ENCODE measurements around the gene APBB1.

The APBB1 gene

DNA sequence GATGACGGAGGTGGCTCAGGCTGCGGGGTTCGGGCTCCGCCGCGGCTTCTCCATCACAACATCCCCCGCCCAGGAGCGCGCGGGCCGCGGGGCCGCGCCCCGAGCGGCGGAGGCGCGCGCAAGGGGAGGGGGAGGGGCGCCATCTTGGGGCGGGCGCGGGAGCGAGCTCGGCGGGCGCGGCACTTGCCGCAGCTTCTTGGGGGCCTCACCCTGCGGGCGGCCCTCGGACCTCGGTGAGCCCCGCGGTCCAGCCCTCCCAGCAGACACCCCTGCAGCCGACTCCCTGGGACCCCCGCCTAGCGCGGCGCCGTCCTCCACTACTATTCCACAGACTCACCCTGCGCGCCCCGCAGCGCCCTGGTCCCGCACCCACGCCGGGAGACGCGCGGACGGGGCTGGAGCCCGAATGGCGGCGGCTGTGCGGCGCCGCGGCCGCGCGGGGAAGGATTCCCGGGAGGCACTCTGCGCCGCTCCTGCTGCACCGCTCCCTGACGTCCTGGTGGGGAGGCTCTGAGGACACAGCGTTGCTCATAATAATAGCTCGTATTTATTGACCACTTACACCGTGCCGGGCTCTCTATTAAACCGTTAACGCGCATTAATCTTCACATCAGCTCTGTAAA, at the start of gene APBB1:
APBB1 (minus strand) TSS at position 86 of the 623 bp plus-strand sequence. CDS start 7,747 bp downstream, outside the sequence.
- Mint-ChIP-seq H3K4me3 (no peak within 1 kb of the TSS), H3K27ac (peak within 1 kb of the TSS; percentile 19)

DNA sequence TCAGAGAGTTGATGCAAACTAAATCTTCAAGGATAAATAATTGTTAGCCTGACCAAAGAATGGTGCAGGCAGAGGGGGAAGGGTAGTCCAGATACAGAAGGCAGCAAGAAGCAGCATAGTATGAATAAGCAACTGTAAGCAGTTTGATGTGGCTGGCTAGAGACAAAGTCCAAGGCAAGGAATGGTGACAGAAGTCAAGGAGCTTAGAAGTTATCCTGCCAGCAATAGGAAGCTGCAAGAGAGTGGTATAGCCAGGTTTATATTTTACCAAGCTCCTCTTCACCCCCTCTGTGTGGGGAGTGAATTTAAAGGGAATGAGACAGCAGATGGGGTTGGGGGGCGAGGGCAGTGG, 40.2 kb upstream of the APBB1 start:
- no peaks in the 10 kb centered on the region for H3K9me3 Mint-ChIP-seq
- no peak overlapping the region for H3K4me3 Mint-ChIP-seq
- no peak overlapping the region for H3K27ac Mint-ChIP-seq
- H3K27me3 Mint-ChIP-seq = no peaks in the 10 kb centered on the region
- H3K4me1 Mint-ChIP-seq (ENCODE audit: low read depth) = no peaks in the 10 kb centered on the region
- peaks cover 12% of the 10 kb centered on the region for H3K36me3 Mint-ChIP-seq (ENCODE audit: low read depth)

More for the DNA sequence above, at the start of gene APBB1:
- H3K27me3 Mint-ChIP-seq = peaks cover 14% of the 10 kb centered on the region
- no peaks in the 10 kb centered on the region for H3K36me3 Mint-ChIP-seq (ENCODE audit: low read depth)
- H3K9me3 Mint-ChIP-seq = no peaks in the 10 kb centered on the region
- H3K4me1 Mint-ChIP-seq (ENCODE audit: low read depth) = peaks cover 5% of the 10 kb centered on the region

DNA sequence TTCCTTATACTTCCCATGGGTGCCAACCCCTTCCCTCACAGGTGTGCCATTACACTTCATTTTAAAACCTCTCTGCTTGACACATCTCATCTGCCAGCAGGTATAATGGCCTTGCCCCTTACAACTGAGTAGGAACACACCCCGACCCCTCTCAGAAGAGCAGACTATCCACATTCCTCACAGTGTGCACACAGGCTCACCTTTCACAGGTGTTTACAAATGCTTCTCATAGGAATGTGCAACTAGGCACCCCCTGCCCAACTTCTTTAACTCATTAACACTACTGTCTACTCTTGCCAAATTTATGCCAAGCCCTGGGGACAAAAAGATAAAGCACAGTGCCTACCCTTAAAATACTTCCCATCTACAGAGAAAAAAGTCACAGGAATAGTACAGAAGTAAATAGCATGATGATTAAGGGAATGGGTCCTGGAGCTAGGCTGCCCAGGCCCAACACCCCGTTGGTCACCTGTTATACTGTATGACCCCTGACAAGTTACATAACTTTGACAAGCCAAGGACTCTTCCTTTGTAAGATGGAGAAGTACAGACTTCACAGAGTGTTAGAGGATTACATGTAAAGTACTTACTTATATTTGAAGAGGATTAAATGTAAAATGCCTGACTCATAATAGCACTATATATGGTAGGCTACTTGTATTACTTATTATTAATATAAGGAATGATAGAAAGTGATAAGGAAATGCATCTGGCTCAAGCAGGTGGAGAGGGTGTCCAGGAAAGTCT, 39.6 kb upstream of the APBB1 start:
- H3K27me3 Mint-ChIP-seq = no peaks in the 10 kb centered on the region
- H3K4me3 Mint-ChIP-seq = no peak overlapping the region
- H3K36me3 Mint-ChIP-seq (ENCODE audit: low read depth) = peaks cover 10% of the 10 kb centered on the region
- H3K4me1 Mint-ChIP-seq (ENCODE audit: low read depth) = no peaks in the 10 kb centered on the region
- H3K27ac Mint-ChIP-seq = no peak overlapping the region
- H3K9me3 Mint-ChIP-seq = no peaks in the 10 kb centered on the region

DNA sequence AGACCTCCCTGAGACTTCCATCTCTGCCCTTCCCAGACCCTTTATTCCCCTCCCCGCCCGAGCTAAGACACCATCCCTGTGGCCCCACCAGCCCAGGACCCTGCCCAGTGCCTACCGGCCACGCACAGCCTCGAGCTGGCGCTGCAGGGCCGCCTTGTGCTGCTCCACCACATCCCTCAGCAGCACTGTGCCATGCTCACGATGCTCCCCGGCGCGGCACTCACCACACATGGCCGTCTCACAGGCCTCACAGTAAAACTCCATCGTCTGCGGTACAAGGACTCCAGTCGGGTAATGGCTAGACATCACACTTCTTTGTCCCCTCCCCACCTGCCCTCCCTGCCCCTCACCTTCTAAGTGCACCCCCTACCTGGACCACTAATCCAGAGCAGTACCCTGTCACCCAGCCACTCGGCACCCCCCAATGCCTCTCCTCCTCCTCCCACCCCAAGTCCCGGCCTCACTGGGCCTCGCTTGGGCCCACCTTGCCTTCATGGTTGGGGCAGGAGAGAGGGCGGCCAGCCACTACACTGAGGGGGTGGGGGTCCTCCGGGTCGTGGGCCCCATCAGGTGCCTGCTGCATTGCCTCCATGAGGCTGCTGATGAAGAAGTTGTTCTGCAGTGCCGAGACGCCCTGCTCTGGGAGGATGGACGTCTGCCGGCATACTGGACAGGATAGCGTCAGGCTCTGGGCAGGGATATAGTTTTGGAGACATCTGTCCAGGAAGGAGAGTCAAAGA, 38.9 kb upstream of the APBB1 start:
- Mint-ChIP-seq H3K9me3 (no peaks in the 10 kb centered on the region), H3K36me3 (ENCODE audit: low read depth) (peaks cover 8% of the 10 kb centered on the region), H3K4me1 (ENCODE audit: low read depth) (no peaks in the 10 kb centered on the region), H3K27me3 (no peaks in the 10 kb centered on the region), H3K4me3 (no peak overlapping the region), H3K27ac (no peak overlapping the region)

DNA sequence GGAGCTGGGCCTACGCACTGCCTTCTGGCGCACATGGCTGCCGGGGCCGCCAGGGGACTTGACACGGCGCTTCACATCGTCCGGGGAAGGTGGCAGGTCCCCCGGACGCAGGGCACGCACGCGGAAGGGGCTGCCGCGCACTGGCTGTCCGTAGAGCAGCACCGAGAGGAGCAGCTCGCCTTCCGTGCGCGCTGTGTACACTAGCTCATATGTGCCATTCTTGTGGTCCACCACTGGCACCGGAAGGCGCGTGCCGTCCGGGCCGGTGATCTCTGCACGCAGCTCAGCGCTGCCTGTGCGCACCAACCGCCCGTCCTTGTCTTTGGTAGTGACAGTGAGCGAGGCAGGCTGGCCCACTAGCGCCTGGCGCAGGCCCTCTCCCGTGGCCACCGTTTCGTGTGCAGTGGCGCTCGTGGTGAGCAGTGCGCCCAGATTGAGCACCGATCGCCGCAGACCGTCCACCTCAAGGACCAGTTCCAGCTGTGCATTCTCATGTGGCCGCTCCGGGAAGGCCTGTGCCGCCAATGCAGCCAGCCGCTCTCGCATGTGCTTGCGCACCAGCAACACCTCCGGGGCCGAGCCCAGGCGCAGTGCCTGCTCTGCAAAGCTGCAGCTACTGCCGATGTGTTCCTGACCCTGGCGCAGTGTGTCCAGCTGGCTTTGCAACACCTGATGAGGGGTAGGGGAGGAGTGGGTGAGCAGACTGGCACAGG, 37.6 kb upstream of the APBB1 start:
- no peaks in the 10 kb centered on the region for H3K9me3 Mint-ChIP-seq

DNA sequence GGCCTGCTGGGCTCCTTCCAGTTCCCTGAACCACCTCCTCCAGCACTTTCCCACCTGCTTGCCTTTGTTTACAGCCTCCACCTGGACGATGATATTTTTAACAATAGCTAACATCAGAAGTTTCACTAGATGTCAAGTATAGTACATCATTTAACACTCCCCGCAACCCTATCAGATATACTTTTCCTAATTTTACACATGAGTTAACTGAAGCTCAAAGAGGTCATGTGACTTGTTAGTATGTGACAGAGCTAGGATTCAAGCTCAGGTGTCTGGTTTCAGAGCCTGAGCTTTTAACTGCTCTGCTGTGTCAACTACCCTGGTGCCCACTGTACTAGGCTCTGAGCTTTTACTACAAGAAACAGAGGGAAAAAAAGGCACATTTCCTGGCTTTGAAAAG, 36.2 kb upstream of the APBB1 start:
- no peak overlapping the region for H3K4me3 Mint-ChIP-seq
- peaks cover 8% of the 10 kb centered on the region for H3K36me3 Mint-ChIP-seq (ENCODE audit: low read depth)
- H3K27me3 Mint-ChIP-seq = no peaks in the 10 kb centered on the region
- no peaks in the 10 kb centered on the region for H3K4me1 Mint-ChIP-seq (ENCODE audit: low read depth)
- H3K27ac Mint-ChIP-seq = no peak overlapping the region
- H3K9me3 Mint-ChIP-seq = no peaks in the 10 kb centered on the region

More for the DNA sequence above, 37.6 kb upstream of the APBB1 start:
- no peaks in the 10 kb centered on the region for H3K27me3 Mint-ChIP-seq
- no peak overlapping the region for H3K27ac Mint-ChIP-seq
- no peaks in the 10 kb centered on the region for H3K4me1 Mint-ChIP-seq (ENCODE audit: low read depth)
- no peak overlapping the region for H3K4me3 Mint-ChIP-seq
- peaks cover 8% of the 10 kb centered on the region for H3K36me3 Mint-ChIP-seq (ENCODE audit: low read depth)

DNA sequence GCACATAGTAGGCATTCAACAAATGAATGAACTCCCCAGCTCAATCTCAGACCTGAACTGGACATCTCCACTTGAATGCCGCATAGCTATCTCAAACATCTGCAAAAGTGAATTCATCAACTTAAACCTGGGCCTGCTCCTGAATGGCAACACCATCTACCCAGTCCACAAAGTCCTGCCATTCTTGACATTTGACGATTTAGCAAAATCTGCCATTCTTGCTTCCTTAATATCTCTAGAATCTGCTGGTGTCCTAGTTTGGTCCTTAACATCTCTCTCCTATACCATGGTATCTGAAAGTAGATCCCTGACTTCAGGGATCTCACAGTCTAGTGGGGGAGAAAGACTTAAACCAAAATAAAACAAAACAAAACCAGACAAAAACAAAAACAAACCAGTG, 34.3 kb upstream of the APBB1 start:
- no peaks in the 10 kb centered on the region for H3K9me3 Mint-ChIP-seq
- peaks cover 8% of the 10 kb centered on the region for H3K36me3 Mint-ChIP-seq (ENCODE audit: low read depth)
- no peak overlapping the region for H3K27ac Mint-ChIP-seq
- H3K4me3 Mint-ChIP-seq = no peak overlapping the region
- H3K27me3 Mint-ChIP-seq = no peaks in the 10 kb centered on the region
- no peaks in the 10 kb centered on the region for H3K4me1 Mint-ChIP-seq (ENCODE audit: low read depth)

DNA sequence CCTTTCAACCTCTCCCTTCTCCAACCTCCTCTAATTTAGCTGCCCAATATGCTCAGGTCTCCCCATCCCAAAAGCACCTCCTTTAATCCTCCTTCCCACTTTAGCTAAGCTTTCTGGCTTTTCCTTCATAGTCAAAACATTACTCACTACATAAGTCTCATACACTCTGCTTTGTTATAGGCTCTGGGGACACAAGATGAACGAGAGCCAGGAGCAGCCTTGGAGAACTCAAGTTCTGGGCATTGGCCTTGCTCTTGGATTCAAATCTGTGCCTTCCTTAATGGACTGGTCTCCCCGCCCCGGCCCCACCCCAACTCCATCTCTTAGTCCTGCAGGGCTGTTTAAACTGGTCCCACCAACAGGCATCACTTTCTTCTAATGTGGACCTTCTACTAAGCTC, 33.3 kb upstream of the APBB1 start:
- Mint-ChIP-seq H3K36me3 (ENCODE audit: low read depth) (peaks cover 8% of the 10 kb centered on the region), H3K9me3 (no peaks in the 10 kb centered on the region), H3K27me3 (no peaks in the 10 kb centered on the region), H3K4me3 (no peak overlapping the region), H3K27ac (no peak overlapping the region), H3K4me1 (ENCODE audit: low read depth) (no peaks in the 10 kb centered on the region)

DNA sequence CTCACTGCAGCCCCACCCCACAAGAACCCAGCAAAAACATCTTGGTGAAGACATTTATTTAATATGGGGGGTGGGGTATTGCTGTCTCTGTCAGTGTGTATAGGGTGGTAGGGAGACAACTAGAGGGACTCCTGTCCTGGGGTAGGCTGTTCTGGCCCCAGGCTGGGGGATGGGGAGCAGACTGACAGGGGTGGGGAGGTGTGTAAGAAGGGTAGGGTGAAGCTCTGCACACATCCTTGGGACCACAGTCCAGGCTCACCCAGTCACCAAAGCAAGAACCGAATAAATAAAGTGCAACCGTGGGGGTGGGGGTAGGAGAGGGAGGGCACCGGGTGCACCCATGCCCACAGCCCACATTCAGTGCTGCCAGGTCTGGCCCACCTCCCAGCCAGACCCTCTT, 29.7 kb upstream of the APBB1 start:
- Mint-ChIP-seq H3K27ac (no peak overlapping the region), H3K27me3 (no peaks in the 10 kb centered on the region), H3K4me1 (ENCODE audit: low read depth) (no peaks in the 10 kb centered on the region), H3K36me3 (ENCODE audit: low read depth) (no peaks in the 10 kb centered on the region), H3K4me3 (no peak overlapping the region), H3K9me3 (no peaks in the 10 kb centered on the region)

DNA sequence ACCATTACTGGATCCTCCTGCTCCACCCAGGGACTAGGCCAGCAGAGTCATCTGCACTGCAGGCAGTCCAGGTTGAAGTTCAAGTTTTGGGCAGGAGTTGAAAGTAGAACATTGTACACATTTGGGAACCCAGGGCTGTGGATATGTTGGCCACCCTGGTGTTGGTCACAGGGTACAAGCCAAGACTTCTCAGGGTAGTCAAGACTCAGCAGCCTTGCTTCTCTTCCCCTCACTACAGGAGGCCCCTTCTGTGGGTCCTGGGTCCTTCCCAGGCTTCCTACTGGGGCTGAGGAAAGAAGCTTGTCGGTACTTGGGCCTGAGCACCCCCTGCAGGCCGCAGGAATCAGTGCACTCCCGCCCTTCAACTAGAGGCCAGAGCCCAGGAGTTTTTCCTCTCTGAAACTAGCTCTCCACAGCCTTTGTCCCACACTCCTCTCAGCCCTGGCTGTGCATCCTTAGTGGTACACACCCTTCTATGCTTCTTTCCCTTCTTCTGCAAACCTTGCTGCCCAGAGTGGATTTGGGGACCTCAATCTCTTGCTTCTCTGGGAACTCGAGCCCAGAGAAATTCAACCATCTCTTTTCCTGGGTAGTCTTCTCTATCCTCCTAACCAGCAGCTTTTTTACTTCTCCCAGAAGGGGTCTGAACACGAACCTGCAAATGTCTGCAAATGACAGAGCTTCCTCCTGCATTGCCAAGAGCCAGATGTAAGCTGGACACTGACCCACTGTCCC, 24.5 kb upstream of the APBB1 start:
- Mint-ChIP-seq H3K4me3 (no peak overlapping the region), H3K36me3 (ENCODE audit: low read depth) (no peaks in the 10 kb centered on the region), H3K9me3 (no peaks in the 10 kb centered on the region), H3K27ac (no peak overlapping the region), H3K27me3 (no peaks in the 10 kb centered on the region), H3K4me1 (ENCODE audit: low read depth) (no peaks in the 10 kb centered on the region)

DNA sequence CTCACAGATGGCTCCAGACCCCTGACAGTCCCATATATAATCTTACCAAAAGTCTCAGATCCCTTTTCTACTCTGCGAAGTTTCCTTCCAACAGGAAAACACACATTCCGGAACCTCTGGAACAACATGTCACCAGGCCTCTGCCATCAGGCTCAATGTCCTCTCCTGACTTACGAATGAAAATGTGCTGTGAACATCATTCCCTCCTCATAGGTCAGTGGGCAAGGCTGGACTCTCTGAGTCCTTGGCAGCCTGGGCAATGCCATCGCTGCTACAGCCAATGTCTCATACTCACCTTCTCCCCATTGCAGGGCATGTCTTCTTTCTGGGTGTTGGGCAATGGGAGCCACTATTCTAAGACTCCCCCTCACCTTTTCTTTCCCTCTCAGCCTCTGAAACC, 23.5 kb upstream of the APBB1 start:
- H3K4me3 Mint-ChIP-seq = no peak overlapping the region

DNA sequence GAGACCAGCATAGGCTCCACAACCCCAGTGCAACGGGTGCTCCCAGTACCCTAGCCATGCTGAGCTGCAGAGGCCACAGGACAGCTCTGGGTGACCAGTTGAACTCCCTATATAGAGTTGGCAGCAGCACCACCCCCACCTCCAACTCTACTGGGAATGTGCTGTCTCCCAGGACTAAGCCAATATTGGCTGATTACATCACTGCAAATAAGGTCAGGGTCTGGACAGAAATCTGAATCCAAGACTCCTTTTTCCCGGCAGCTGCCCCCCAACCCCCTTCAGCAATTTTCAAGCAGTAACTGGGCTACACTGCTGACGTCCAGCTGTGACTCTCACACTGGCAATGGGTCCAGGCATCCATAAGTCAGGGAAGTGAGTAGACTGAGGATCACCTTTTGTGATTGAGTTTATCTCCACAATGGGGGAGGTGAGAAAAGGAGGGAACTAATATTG, 22.0 kb upstream of the APBB1 start, which contains the start of gene HPX:
HPX (minus strand) TSS at position 82 of the 453 bp plus-strand sequence; CDS start at position 58, 24 bp downstream.
- Mint-ChIP-seq H3K27ac (no peak within 1 kb of the TSS), H3K4me3 (no peak within 1 kb of the TSS), H3K27me3 (no peaks in the 10 kb centered on the region), H3K4me1 (ENCODE audit: low read depth) (no peaks in the 10 kb centered on the region), H3K9me3 (no peaks in the 10 kb centered on the region), H3K36me3 (ENCODE audit: low read depth) (no peaks in the 10 kb centered on the region)

More for the DNA sequence above, 23.5 kb upstream of the APBB1 start:
- H3K9me3 Mint-ChIP-seq = no peaks in the 10 kb centered on the region
- no peaks in the 10 kb centered on the region for H3K27me3 Mint-ChIP-seq
- H3K4me1 Mint-ChIP-seq (ENCODE audit: low read depth) = no peaks in the 10 kb centered on the region
- no peaks in the 10 kb centered on the region for H3K36me3 Mint-ChIP-seq (ENCODE audit: low read depth)
- H3K27ac Mint-ChIP-seq = no peak overlapping the region

DNA sequence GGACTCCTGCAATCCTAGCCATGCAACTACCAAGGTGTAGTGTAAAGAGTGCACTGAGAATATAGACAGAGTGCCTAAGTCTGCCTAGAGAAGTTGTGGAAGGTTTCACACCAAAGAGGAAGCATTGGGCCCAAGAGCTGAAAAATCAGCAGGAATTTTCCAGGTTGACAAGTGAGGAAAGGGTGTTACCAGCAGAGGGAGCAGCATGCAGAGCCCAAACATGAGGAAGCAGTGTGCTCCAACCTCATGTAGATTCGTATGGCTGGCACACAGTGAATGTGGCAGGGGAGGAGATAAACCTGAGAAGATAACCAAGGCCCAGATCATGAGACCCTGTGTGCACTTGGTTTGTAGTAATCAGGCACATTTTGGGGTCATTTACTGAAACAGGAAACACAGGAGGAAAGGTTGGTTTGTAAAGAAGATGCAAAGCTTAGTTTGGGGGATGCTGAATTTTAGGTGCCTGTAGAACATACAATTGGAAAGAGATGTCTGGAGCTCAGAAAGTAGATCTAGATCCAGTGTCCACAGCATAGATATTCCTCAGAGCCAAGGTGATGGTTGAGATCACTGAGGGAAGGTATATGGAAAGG, 20.2 kb upstream of the APBB1 start:
- H3K27me3 Mint-ChIP-seq = no peaks in the 10 kb centered on the region
- no peaks in the 10 kb centered on the region for H3K4me1 Mint-ChIP-seq (ENCODE audit: low read depth)
- H3K9me3 Mint-ChIP-seq = no peaks in the 10 kb centered on the region
- no peak overlapping the region for H3K27ac Mint-ChIP-seq
- H3K4me3 Mint-ChIP-seq = no peak overlapping the region
- H3K36me3 Mint-ChIP-seq (ENCODE audit: low read depth) = no peaks in the 10 kb centered on the region

DNA sequence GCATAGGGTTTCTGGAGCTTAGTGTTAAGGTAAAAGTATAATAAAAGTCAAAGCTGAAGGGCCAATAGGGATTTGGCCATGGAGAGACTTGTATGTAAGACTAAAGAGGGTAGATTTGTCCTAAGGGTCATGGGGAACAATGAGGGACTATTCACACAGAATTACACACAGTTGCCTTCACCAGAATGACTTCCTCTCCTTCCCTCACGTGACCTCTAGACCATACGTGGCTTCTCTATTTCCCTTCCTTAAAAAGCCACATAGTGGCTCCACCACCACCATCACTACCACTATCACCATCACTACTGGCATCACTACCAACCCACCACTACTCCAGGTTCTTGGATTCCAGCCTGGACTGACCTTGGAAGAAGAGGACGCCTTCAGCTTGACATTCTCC, 19.1 kb upstream of the APBB1 start:
- no peaks in the 10 kb centered on the region for H3K36me3 Mint-ChIP-seq (ENCODE audit: low read depth)
- H3K4me3 Mint-ChIP-seq = no peak overlapping the region
- H3K27me3 Mint-ChIP-seq = no peaks in the 10 kb centered on the region
- H3K27ac Mint-ChIP-seq = no peak overlapping the region
- no peaks in the 10 kb centered on the region for H3K9me3 Mint-ChIP-seq
- no peaks in the 10 kb centered on the region for H3K4me1 Mint-ChIP-seq (ENCODE audit: low read depth)
